H1 (cell line): ENCODE results near the gene EPHA4. TPM values are rescaled to one million over a fixed set of nuclear protein-coding genes. Genes with fewer than 3 reads are reported as not detected.

Experiments used
- JUN ChIP-seq: IDR thresholded peaks from 2 replicates; pipeline ENCODE4 v1.6.1; 2011; ENCODE audit warnings: low read depth, mild to moderate bottlenecking, improper control_type of control experiment, low read length
- JUND ChIP-seq: IDR thresholded peaks from 2 replicates; pipeline ENCODE4 v1.6.1; 2011; ENCODE audit warnings: mild to moderate bottlenecking, improper control_type of control experiment, low read length
- polyA plus RNA-seq, 7 experiments: library from polyadenylated mRNA; depleted of rRNA in 3 of 7; stranded (reverse) in 5 of 7; unstranded in 2 of 7; fragments of >200 nt in 5 of 7; fragments of 200-250 nt in 2 of 7; gene quantifications; 1 replicate in 5 of 7; 2 replicates in 1 of 7; 4 replicates in 1 of 7; pipeline versions ENCODE4 v1.2.1 to v1.2.3, GENCODE V29; 2011 to 2013; ENCODE audit warnings: missing spikeins in 2 of 7, mixed read lengths in 2 of 7
- total RNA-seq: library from RNA; stranded (reverse); fragmentation: NEBNext Ultra II Directional; extraction: Animal tissue kit (Norgen Biotek cat#: 25700); gene quantifications from 2 replicates; pipeline ENCODE4 v1.2.1, GENCODE V29; 2021

Gene EPHA4
- total and polyA plus RNA-seq, 2 of the 8 experiments (the other 6 are each of a cell fraction or from before 2014, with no cell fraction given) = 4.3 to 5.7 TPM

- TF ChIP-seq JUN = no peak
- no peak for TF ChIP-seq JUND
Measured at GRCh38 chr2:221449406-221449805, 122.7 kb downstream of the EPHA4 start (continued).
